H9 (cell line): Measurements from ENCODE around the gene RAB27A. TPM values are rescaled to one million over a fixed set of nuclear protein-coding genes. Genes with fewer than 3 reads are reported as not detected.

Experiments used
- DNase-seq: peaks from one replicate; pipeline ENCODE4 v3.0.0-alpha.2; 2017
- H2AFZ ChIP-seq: one replicate; pipeline ENCODE4 v1.6.1; 2013; ENCODE audit warnings: mild to moderate bottlenecking, low read length, control low read depth, moderate library complexity
- H2AK5ac ChIP-seq: 2 replicates; pipeline ENCODE4 v1.6.1; 2013; ENCODE audit warnings: low read length, control low read depth, mixed read lengths; ENCODE audit not compliant: insufficient read length
- H2BK120ac ChIP-seq: one replicate; pipeline ENCODE4 v1.6.1; 2013; ENCODE audit warnings: low read depth, mild to moderate bottlenecking, low read length, control low read depth, inconsistent platforms; ENCODE audit not compliant: poor library complexity, severe bottlenecking
- H2BK12ac ChIP-seq: 2 replicates; pipeline ENCODE4 v1.6.1; 2013; ENCODE audit warnings: low read length, control low read depth, mixed read lengths, low read depth; ENCODE audit not compliant: insufficient read length
- H2BK15ac ChIP-seq: 2 replicates; pipeline ENCODE4 v1.6.1; 2013; ENCODE audit warnings: low read depth, low read length, control low read depth
- H2BK20ac ChIP-seq: one replicate; pipeline ENCODE4 v1.6.1; 2013; ENCODE audit warnings: low read depth, mild to moderate bottlenecking, low read length, control low read depth, inconsistent platforms; ENCODE audit not compliant: poor library complexity, severe bottlenecking
- H2BK5ac ChIP-seq: 2 replicates; pipeline ENCODE4 v1.6.1; 2013; ENCODE audit warnings: low read length, control low read depth, mixed read lengths; ENCODE audit not compliant: insufficient read length
- H3K14ac ChIP-seq: 2 replicates; pipeline ENCODE4 v1.6.1; 2013; ENCODE audit warnings: low read length, control low read depth; ENCODE audit not compliant: insufficient read depth
- H3K18ac ChIP-seq: 2 replicates; pipeline ENCODE4 v1.6.1; 2013; ENCODE audit warnings: low read depth, mild to moderate bottlenecking, mixed read lengths, low read length, control low read depth; ENCODE audit not compliant: insufficient read length
- H3K23ac ChIP-seq: 2 replicates; pipeline ENCODE4 v1.6.1; 2013; ENCODE audit warnings: low read length, control low read depth, mixed read lengths, low read depth; ENCODE audit not compliant: insufficient read length
- H3K23me2 ChIP-seq: 2 replicates; pipeline ENCODE4 v1.6.1; 2013; ENCODE audit warnings: low read depth, mild to moderate bottlenecking, mixed read lengths, low read length, control low read depth; ENCODE audit not compliant: insufficient read length, poor library complexity, severe bottlenecking
- H3K27ac ChIP-seq: 2 replicates; pipeline ENCODE4 v1.5.1; 2013; ENCODE audit warnings: low read length, control low read depth, mixed read lengths, low read depth; ENCODE audit not compliant: insufficient read length
- H3K27me3 ChIP-seq: 2 replicates; pipeline ENCODE4 v1.6.1; 2013; ENCODE audit warnings: low read length, control low read depth, inconsistent platforms; ENCODE audit not compliant: insufficient read depth
- H3K4ac ChIP-seq: 2 replicates; pipeline ENCODE4 v1.6.1; 2013; ENCODE audit warnings: low read depth, mild to moderate bottlenecking, control low read depth, inconsistent platforms, low read length, moderate library complexity
- H3K4me1 ChIP-seq: 2 replicates; pipeline ENCODE4 v1.6.1; 2013; ENCODE audit warnings: low read length, control low read depth, inconsistent platforms; ENCODE audit not compliant: insufficient read depth
- H3K4me2 ChIP-seq: 2 replicates; pipeline ENCODE4 v1.6.1; 2013; ENCODE audit warnings: low read length, control low read depth, mixed read lengths; ENCODE audit not compliant: insufficient read length, insufficient read depth
- H3K56ac ChIP-seq: 2 replicates; pipeline ENCODE4 v1.6.1; 2013; ENCODE audit warnings: low read depth, mild to moderate bottlenecking, mixed read lengths, low read length, control low read depth; ENCODE audit not compliant: insufficient read length
- H3K79me1 ChIP-seq: 2 replicates; pipeline ENCODE4 v1.6.1; 2013; ENCODE audit warnings: low read depth, mild to moderate bottlenecking, moderate library complexity, low read length, control low read depth, inconsistent platforms; ENCODE audit not compliant: insufficient read depth, poor library complexity, severe bottlenecking
- H3K79me2 ChIP-seq: 2 replicates; pipeline ENCODE4 v1.6.1; 2013; ENCODE audit warnings: low read length, control low read depth, inconsistent platforms; ENCODE audit not compliant: insufficient read depth
- H3K9ac ChIP-seq: 2 replicates; pipeline ENCODE4 v1.6.1; 2013; ENCODE audit warnings: low read length, control low read depth, mixed read lengths; ENCODE audit not compliant: insufficient read length; ENCODE audit errors: extremely low read depth
- H3K9me3 ChIP-seq: one replicate; pipeline ENCODE4 v1.6.1; 2013; ENCODE audit warnings: low read depth, low read length, inconsistent platforms; ENCODE audit not compliant: control insufficient read depth
- H3T11ph ChIP-seq: one replicate; pipeline ENCODE4 v1.6.1; 2013; ENCODE audit warnings: mild to moderate bottlenecking, low read length, control low read depth, inconsistent platforms
- H4K20me1 ChIP-seq: one replicate; pipeline ENCODE4 v1.6.1; 2013; ENCODE audit not compliant: control insufficient read depth, insufficient read length, insufficient read depth
- H4K5ac ChIP-seq: 2 replicates; pipeline ENCODE4 v1.6.1; 2013; ENCODE audit warnings: low read depth, mild to moderate bottlenecking, mixed read lengths, low read length, control low read depth; ENCODE audit not compliant: insufficient read length
- H4K8ac ChIP-seq: replicated peaks from 2 replicates; pipeline ENCODE4 v1.6.1; 2013; ENCODE audit warnings: low read length, control low read depth, mixed read lengths, low read depth; ENCODE audit not compliant: insufficient read length
- H4K91ac ChIP-seq: 2 replicates; pipeline ENCODE4 v1.6.1; 2013; ENCODE audit warnings: low read depth, mild to moderate bottlenecking, moderate library complexity, mixed read lengths, low read length, control low read depth; ENCODE audit not compliant: insufficient read length
- H3K27ac Mint-ChIP-seq, 3 experiments: 2 replicates in 2 of 3; 3 replicates in 1 of 3; pipeline ENCODE4 v1.8.0; 2020 to 2021; ENCODE audit warnings: mixed read lengths in 3 of 3, mild to moderate bottlenecking in 1 of 3, moderate library complexity in 1 of 3
- H3K27me3 Mint-ChIP-seq: 2 replicates; pipeline ENCODE4 v1.8.0; 2021; ENCODE audit warnings: low read depth, mild to moderate bottlenecking, moderate library complexity, mixed read lengths
- H3K36me3 Mint-ChIP-seq, 3 experiments: 2 replicates in 2 of 3; 3 replicates in 1 of 3; pipeline ENCODE4 v1.8.0; 2020 to 2021; ENCODE audit warnings: low read depth in 3 of 3, mixed read lengths in 3 of 3; ENCODE audit not compliant: insufficient read depth in 1 of 3
- H3K4me1 Mint-ChIP-seq, 2 experiments: 2 replicates each; pipeline ENCODE4 v1.8.0; 2020; ENCODE audit warnings: mixed read lengths in 2 of 2
- H3K4me3 Mint-ChIP-seq, 2 experiments: 2 replicates in 1 of 2; 3 replicates in 1 of 2; pipeline ENCODE4 v1.8.0; 2020 to 2021; ENCODE audit warnings: mild to moderate bottlenecking in 2 of 2, mixed read lengths in 2 of 2, moderate library complexity in 1 of 2
- H3K9me3 Mint-ChIP-seq, 2 experiments: 2 replicates in 1 of 2; 3 replicates in 1 of 2; pipeline ENCODE4 v1.8.0; 2020; ENCODE audit warnings: mild to moderate bottlenecking in 2 of 2, mixed read lengths in 2 of 2, moderate library complexity in 1 of 2
- WGBS: extraction: QIAGEN DNeasy Blood & Tissue Kit; methylation state at CpG from one replicate; pipeline ENCODE4 v1.1.7; 2013; ENCODE audit warnings: missing lambda C conversion rate, low lambda C conversion rate, mixed read lengths; ENCODE audit not compliant: insufficient read length; ENCODE audit errors: extremely low coverage; 5-methylcytosine and 5-hydroxymethylcytosine counted together
- total RNA-seq: library from RNA; stranded (reverse); gene quantifications from 2 replicates; pipeline ENCODE4 v1.2.1, GENCODE V29; 2021
- TF ChIP-seq, protein P1 (sequence below): fragments of 200-600 bp; sonication (generic); conservative IDR thresholded peaks from 3 replicates; pipeline ENCODE4 v1.8.0; 2021; ENCODE audit warnings: antibody characterized with exemption, mild to moderate bottlenecking

The RAB27A gene
- total RNA-seq, 1 experiment from 2014 or later = 6.8 TPM

DNA sequence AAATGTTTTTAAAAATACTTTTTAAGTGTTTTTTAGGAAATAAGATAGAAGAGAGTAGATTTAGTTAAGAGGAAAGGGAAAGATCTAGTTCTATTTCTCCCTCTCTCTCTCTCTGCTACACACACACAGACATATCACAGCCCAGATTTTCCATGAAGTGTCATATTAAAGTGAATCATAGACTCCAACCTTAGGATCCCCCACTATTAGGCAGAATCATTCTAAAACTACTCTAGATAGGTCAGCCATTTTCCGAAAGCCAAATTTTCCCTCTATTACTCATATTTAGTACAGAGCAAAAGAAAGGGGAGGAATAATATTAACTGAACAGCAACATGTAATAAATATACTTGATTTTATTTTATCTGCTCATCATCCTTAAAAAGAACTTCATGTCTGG, 47.7 kb downstream of the RAB27A start:
- H3K23ac ChIP-seq = no peak overlapping the region
- H3K27me3 Mint-ChIP-seq = no peaks in the 10 kb centered on the region
- H4K91ac ChIP-seq = no peak overlapping the region
- H2BK120ac ChIP-seq = no peak overlapping the region
- H4K5ac ChIP-seq = no peak overlapping the region
- H3K4me2 ChIP-seq = no peak overlapping the region
- WGBS = no CpG with 5 or more reads among the region's 1 CpG
- no peak overlapping the region for H3K14ac ChIP-seq
- H3K23me2 ChIP-seq = no peaks in the 10 kb centered on the region
- H3K4me1 Mint-ChIP-seq = no peaks in the 10 kb centered on the region
- DNase-seq = no peak
- no peak overlapping the region for H3K18ac ChIP-seq
- H2BK5ac ChIP-seq = no peak overlapping the region
- no peak overlapping the region for H3K56ac ChIP-seq
- no peak overlapping the region for H2BK20ac ChIP-seq
- H3K9me3 Mint-ChIP-seq = no peaks in the 10 kb centered on the region
- H2AFZ ChIP-seq = no peak overlapping the region
- no peak overlapping the region for H3K27ac ChIP-seq
- H2BK15ac ChIP-seq = no peak overlapping the region
- no peak overlapping the region for H3K4ac ChIP-seq
- no peak overlapping the region for H2AK5ac ChIP-seq
- no peak overlapping the region for H3T11ph ChIP-seq
- no peak overlapping the region for H4K8ac ChIP-seq
- no peaks in the 10 kb centered on the region; the same call in 1 of the 2 replicates for H3K4me1 ChIP-seq
- H3K9ac ChIP-seq = no peak overlapping the region
- H3K27ac Mint-ChIP-seq = no peak overlapping the region; a peak in 1 of 7 replicates
- H3K36me3 Mint-ChIP-seq = no peaks in the 10 kb centered on the region
- no peak overlapping the region for H2BK12ac ChIP-seq
- H4K20me1 ChIP-seq = no peaks in the 10 kb centered on the region
- TF ChIP-seq, protein P1, sequence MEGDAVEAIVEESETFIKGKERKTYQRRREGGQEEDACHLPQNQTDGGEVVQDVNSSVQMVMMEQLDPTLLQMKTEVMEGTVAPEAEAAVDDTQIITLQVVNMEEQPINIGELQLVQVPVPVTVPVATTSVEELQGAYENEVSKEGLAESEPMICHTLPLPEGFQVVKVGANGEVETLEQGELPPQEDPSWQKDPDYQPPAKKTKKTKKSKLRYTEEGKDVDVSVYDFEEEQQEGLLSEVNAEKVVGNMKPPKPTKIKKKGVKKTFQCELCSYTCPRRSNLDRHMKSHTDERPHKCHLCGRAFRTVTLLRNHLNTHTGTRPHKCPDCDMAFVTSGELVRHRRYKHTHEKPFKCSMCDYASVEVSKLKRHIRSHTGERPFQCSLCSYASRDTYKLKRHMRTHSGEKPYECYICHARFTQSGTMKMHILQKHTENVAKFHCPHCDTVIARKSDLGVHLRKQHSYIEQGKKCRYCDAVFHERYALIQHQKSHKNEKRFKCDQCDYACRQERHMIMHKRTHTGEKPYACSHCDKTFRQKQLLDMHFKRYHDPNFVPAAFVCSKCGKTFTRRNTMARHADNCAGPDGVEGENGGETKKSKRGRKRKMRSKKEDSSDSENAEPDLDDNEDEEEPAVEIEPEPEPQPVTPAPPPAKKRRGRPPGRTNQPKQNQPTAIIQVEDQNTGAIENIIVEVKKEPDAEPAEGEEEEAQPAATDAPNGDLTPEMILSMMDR = no peak
- no peaks in the 10 kb centered on the region for H3K79me1 ChIP-seq
- H3K27me3 ChIP-seq = no peaks in the 10 kb centered on the region
- H3K4me3 Mint-ChIP-seq = no peak overlapping the region
- H3K79me2 ChIP-seq = no peaks in the 10 kb centered on the region
- H3K9me3 ChIP-seq = no peaks in the 10 kb centered on the region
